Type B pancreatic cell (in vitro differentiated cells): ENCODE data around the gene GPX1. TPM values are rescaled to one million over a fixed set of nuclear protein-coding genes. Genes with fewer than 3 reads are reported as not detected.
"Not testable (repeated sequence)": the region's sequence is repeated elsewhere in the genome, so short reads cannot be mapped to it uniquely, and the experiment has no call there.

ENCODE experiments used
- DNase-seq: peaks from one replicate; pipeline ENCODE4 v3.0.0; 2021; ENCODE audit warnings: mixed read lengths; ENCODE audit not compliant: unreplicated experiment; ENCODE audit errors: extremely low spot score
- H3K27ac Mint-ChIP-seq: 2 replicates; pipeline ENCODE4 v1.8.0; 2021; ENCODE audit warnings: mild to moderate bottlenecking, mixed read lengths
- H3K27me3 Mint-ChIP-seq: 2 replicates; pipeline ENCODE4 v1.8.0; 2021; ENCODE audit warnings: mixed read lengths
- H3K36me3 Mint-ChIP-seq: 2 replicates; pipeline ENCODE4 v1.8.0; 2021; ENCODE audit warnings: mixed read lengths
- H3K4me1 Mint-ChIP-seq: one replicate; pipeline ENCODE4 v1.8.0; 2021; ENCODE audit warnings: mixed read lengths; ENCODE audit not compliant: unreplicated experiment
- H3K4me3 Mint-ChIP-seq: 2 replicates; pipeline ENCODE4 v1.8.0; 2021; ENCODE audit warnings: mild to moderate bottlenecking, mixed read lengths
- H3K9me3 Mint-ChIP-seq: 2 replicates; pipeline ENCODE4 v1.8.0; 2021; ENCODE audit warnings: mixed read lengths
- total RNA-seq: library from RNA; stranded (reverse); gene quantifications from 2 replicates; pipeline ENCODE4 v1.2.1, GENCODE V29; 2021; ENCODE audit warnings: low replicate concordance
- TF ChIP-seq, protein P1 (sequence below): fragments of 200-600 bp; sonication (generic); conservative IDR thresholded peaks from 2 replicates; pipeline ENCODE4 v1.5.0; 2021; ENCODE audit warnings: antibody characterized with exemption, mild to moderate bottlenecking

The GPX1 gene
- total RNA-seq, 1 donor from 2014 or later = 132 TPM

DNA sequence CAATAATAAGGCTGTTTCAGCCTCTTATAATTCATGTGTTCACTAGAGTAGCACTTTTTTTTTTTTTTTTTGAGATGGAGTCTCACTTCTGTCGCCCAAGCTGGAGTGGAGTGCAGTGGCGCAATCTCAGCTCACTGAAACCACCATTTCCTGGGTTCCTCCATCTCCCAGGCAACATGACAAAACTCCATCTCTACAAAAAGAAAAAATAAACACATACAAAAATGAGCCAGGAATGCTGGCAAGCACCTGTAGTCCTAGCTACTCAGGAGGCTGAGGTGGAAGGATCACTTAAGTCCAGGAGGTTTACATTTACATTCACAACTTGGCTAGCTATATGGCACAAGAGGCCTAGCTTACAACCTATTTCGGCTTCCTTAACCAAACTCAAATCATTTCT is 25.1 kb downstream of the GPX1 start:
- Mint-ChIP-seq H3K27me3 (no peaks in the 10 kb centered on the region), H3K9me3 (no peaks in the 10 kb centered on the region), H3K4me3 (no peak overlapping the region), H3K4me1 (peaks cover 2% of the 10 kb centered on the region), H3K27ac (no peak overlapping the region), H3K36me3 (peaks cover 19% of the 10 kb centered on the region)
- no peak for DNase-seq
- TF ChIP-seq, protein P1, sequence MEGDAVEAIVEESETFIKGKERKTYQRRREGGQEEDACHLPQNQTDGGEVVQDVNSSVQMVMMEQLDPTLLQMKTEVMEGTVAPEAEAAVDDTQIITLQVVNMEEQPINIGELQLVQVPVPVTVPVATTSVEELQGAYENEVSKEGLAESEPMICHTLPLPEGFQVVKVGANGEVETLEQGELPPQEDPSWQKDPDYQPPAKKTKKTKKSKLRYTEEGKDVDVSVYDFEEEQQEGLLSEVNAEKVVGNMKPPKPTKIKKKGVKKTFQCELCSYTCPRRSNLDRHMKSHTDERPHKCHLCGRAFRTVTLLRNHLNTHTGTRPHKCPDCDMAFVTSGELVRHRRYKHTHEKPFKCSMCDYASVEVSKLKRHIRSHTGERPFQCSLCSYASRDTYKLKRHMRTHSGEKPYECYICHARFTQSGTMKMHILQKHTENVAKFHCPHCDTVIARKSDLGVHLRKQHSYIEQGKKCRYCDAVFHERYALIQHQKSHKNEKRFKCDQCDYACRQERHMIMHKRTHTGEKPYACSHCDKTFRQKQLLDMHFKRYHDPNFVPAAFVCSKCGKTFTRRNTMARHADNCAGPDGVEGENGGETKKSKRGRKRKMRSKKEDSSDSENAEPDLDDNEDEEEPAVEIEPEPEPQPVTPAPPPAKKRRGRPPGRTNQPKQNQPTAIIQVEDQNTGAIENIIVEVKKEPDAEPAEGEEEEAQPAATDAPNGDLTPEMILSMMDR = no peak

DNA sequence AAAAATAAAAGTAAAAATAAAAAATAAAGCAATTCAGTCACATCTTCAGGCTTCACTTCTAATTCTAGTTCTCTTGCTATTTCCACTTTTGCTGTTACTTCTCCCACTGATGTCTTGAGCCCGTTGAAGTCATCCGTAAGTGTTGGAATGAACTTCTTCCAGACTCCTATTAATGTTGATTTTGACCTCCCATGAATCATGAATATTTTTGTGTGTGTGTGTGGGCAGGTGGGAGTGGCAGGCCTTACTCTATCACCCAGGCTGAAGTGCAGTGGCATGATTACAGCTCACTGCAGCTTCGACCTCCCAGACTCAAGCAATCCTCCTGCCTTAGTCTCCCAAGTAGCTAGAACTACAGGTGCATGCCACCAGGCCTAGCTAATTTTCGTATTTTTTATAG is 29.0 kb downstream of the GPX1 start:
- no peak overlapping the region for H3K27ac Mint-ChIP-seq
- TF ChIP-seq, protein P1 = no peak
- no peak for DNase-seq
- H3K4me3 Mint-ChIP-seq = no peak overlapping the region
- peaks cover 20% of the 10 kb centered on the region for H3K36me3 Mint-ChIP-seq
- no peaks in the 10 kb centered on the region for H3K9me3 Mint-ChIP-seq
- H3K4me1 Mint-ChIP-seq = no peaks in the 10 kb centered on the region
- no peaks in the 10 kb centered on the region for H3K27me3 Mint-ChIP-seq

DNA sequence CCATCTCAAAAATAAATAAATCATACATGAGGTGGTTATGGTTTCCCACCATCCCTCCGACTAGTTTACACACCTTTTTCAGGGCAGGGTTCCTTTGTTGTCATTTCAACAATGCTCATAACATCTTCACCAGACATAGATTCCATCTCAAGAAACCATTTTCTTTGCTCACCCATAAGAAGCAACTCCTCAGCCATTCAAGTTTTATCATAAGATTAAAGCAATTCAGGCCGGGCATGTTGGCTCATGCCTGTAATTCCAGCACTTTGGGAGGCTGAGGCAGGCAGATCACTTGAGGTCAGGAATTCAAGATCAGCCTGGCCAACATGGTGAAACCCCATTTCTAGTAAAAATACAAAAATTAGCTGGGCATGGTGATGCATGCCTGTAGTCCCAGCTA is 29.8 kb downstream of the GPX1 start:
- H3K9me3 Mint-ChIP-seq, H3K4me3 Mint-ChIP-seq, H3K4me1 Mint-ChIP-seq, H3K27ac Mint-ChIP-seq, DNase-seq, H3K27me3 Mint-ChIP-seq: not testable (repeated sequence)
- peaks cover 23% of the 10 kb centered on the region for H3K36me3 Mint-ChIP-seq

DNA sequence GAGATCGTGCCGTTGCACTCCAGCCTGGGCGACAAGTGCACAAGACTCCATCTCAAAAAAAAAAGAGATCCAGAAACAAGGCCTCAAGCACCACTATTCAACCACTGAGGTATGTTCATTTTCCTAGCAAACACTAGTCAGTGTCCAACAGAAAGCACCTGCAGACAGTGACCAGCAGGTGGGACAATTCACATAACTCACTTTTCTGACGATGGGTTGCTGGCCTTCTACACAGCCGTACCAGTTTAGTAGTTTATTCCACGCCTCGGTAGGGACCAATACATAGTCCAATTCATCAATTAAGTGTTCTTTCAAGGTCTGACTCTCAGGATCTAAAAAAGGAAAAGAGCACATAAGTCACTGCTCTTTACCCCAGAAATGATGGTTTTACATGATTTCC is 30.7 kb downstream of the GPX1 start:
- no peaks in the 10 kb centered on the region for H3K9me3 Mint-ChIP-seq
- TF ChIP-seq, protein P1 = peak; percentile 49
- H3K36me3 Mint-ChIP-seq = peaks cover 20% of the 10 kb centered on the region
- no peaks in the 10 kb centered on the region for H3K4me1 Mint-ChIP-seq
- H3K4me3 Mint-ChIP-seq = no peak overlapping the region
- DNase-seq = no peak
- no peak overlapping the region for H3K27ac Mint-ChIP-seq
- no peaks in the 10 kb centered on the region for H3K27me3 Mint-ChIP-seq

DNA sequence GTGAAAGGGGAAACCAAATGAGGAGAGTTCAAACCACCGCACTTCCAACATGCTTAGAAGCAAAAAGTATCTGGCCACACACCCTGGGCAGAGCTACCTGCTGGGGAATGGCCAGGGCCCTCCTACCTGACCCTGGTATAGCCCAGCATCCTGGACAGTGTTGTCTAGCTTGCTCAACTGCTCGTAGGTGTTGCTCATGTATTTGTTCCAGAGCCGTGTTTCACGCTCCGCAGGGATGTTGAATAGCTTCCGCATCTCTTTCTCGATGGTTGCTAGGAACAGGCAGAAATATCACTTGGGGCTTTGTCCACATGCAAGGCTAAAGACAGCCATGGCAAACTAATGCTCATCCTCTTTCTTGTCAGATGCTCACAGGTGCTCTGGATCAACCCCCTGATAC is 33.4 kb downstream of the GPX1 start:
- Mint-ChIP-seq H3K4me1 (no peaks in the 10 kb centered on the region), H3K9me3 (no peaks in the 10 kb centered on the region), H3K4me3 (no peak overlapping the region), H3K36me3 (peaks cover 28% of the 10 kb centered on the region), H3K27me3 (no peaks in the 10 kb centered on the region), H3K27ac (no peak overlapping the region)
- DNase-seq = no peak
- TF ChIP-seq, protein P1 = no peak

DNA sequence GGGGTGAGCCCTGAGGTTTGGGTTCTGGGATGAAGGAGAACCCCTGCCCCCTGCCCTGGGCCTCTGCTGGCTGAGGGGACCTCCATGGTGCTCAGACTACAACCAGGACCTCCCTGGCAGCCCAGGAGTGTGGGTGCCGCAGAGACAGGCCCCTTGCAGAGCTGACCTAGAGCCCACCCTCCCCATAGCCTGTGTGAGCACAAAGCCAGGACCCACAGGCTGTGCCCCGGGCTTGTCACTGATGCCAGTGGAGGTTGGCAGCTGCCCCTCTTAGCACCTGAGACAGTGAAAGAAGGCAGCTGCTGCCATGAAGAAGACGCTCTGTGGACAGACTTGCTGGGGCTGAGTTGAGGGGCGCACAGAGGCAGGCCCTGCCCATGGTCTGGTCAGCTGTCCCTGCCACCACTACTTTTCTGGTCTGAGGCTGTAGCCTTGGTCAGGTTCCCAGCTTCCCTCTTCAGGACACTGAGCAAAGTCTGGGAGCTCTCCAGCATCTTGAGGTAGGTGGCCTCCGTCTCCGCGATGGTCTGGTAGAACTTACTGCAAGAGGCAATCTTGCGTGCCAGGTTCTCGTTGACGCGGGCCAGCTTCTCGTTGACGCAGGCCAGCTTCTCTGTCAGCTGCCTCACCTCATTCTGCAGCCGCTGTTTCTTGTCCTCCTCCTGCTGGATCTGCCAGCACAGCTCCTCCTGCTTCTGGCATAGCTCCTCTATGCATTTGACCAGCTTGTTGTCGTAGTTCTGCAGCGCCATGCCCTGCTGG is 41.3 kb downstream of the GPX1 start:
- Mint-ChIP-seq H3K36me3 (peaks cover 11% of the 10 kb centered on the region), H3K4me1 (no peaks in the 10 kb centered on the region), H3K27ac (no peak overlapping the region), H3K4me3 (no peak overlapping the region), H3K9me3 (no peaks in the 10 kb centered on the region), H3K27me3 (no peaks in the 10 kb centered on the region)
- DNase-seq = no peak
- TF ChIP-seq, protein P1 = no peak
